Naive thymus-derived CD4-positive, alpha-beta T cell (primary cell): ENCODE measurements around the gene U2AF2. TPM values are rescaled to one million over a fixed set of nuclear protein-coding genes. Genes with fewer than 3 reads are reported as not detected.

Experiments
- ATAC-seq: fragments of 150-1000 bp; cut with Tn5 transposase; 2 replicates; pipeline ENCODE4 v1.10.0; 2021; ENCODE audit warnings: mild to moderate bottlenecking, moderate library complexity
- CTCF ChIA-PET: fragments of 350-600 bp; sonication (Branson Sonifier 250); formaldehyde crosslinking; loops from one replicate; lab custom pipeline; 2021; ENCODE audit warnings: antibody characterized with exemption; lab: Charles Lee
- POLR2A ChIA-PET: fragments of 350-600 bp; sonication (Branson Sonifier 250); formaldehyde crosslinking; loops from one replicate; lab custom pipeline; 2021; ENCODE audit warnings: antibody characterized with exemption, inconsistent platforms; lab: Charles Lee
- DNase-seq, 9 donors: peaks; one replicate each; pipeline versions ENCODE4 v3.0.0 to v3.0.0-alpha.2; 2020 to 2022; ENCODE audit warnings: mixed read lengths in 1 of 9
- H3K27ac ChIP-seq: one replicate; pipeline ENCODE4 v1.7.0; 2013; ENCODE audit warnings: mild to moderate bottlenecking, low read depth, low read length, moderate library complexity
- H3K27me3 ChIP-seq, 2 donors: one replicate each; pipeline ENCODE4 v1.7.0; 2013; ENCODE audit warnings: low read length in 2 of 2, mild to moderate bottlenecking in 2 of 2, moderate library complexity in 2 of 2; ENCODE audit not compliant: control insufficient read depth in 2 of 2, insufficient read depth in 2 of 2
- H3K36me3 ChIP-seq, 3 experiments: 1 replicate in 2 of 3; 2 replicates in 1 of 3; pipeline ENCODE4 v1.7.0; 2013; ENCODE audit warnings: low read length in 3 of 3, mild to moderate bottlenecking in 3 of 3, moderate library complexity in 1 of 3; ENCODE audit not compliant: insufficient read depth in 3 of 3, control insufficient read depth in 2 of 3
- H3K4me1 ChIP-seq, 2 donors: one replicate each; pipeline ENCODE4 v1.7.0; 2013; ENCODE audit warnings: low read length in 2 of 2, mild to moderate bottlenecking in 2 of 2, moderate library complexity in 1 of 2; ENCODE audit not compliant: control insufficient read depth in 2 of 2, insufficient read depth in 2 of 2
- H3K4me3 ChIP-seq: 2 replicates; pipeline ENCODE4 v1.7.0; 2013; ENCODE audit warnings: mild to moderate bottlenecking, low read length
- H3K9me3 ChIP-seq, 3 experiments: 1 replicate in 2 of 3; 2 replicates in 1 of 3; pipeline ENCODE4 v1.7.0; 2013; ENCODE audit warnings: low read length in 3 of 3; ENCODE audit not compliant: control insufficient read depth in 2 of 3
- H3K27ac Mint-ChIP-seq, 9 donors: one replicate each; pipeline ENCODE4 v1.8.0; 2020 to 2022; ENCODE audit warnings: mixed read lengths in 9 of 9, mild to moderate bottlenecking in 8 of 9, moderate library complexity in 5 of 9, inconsistent platforms in 2 of 9
- H3K27me3 Mint-ChIP-seq, 5 donors: one replicate each; pipeline ENCODE4 v1.8.0; 2021 to 2022; ENCODE audit warnings: mixed read lengths in 5 of 5, mild to moderate bottlenecking in 1 of 5
- H3K36me3 Mint-ChIP-seq, 5 donors: one replicate each; pipeline ENCODE4 v1.8.0; 2020 to 2022; ENCODE audit warnings: mixed read lengths in 5 of 5, mild to moderate bottlenecking in 3 of 5, inconsistent platforms in 1 of 5
- H3K4me1 Mint-ChIP-seq, 7 donors: one replicate each; pipeline ENCODE4 v1.8.0; 2020 to 2022; ENCODE audit warnings: mixed read lengths in 7 of 7, mild to moderate bottlenecking in 3 of 7, inconsistent platforms in 1 of 7
- H3K4me3 Mint-ChIP-seq, 10 donors: one replicate each; pipeline ENCODE4 v1.8.0; 2020 to 2022; ENCODE audit warnings: mild to moderate bottlenecking in 10 of 10, mixed read lengths in 10 of 10, moderate library complexity in 6 of 10, inconsistent platforms in 2 of 10
- H3K9me3 Mint-ChIP-seq, 11 donors: one replicate each; pipeline ENCODE4 v1.8.0; 2020 to 2022; ENCODE audit warnings: mixed read lengths in 11 of 11, mild to moderate bottlenecking in 4 of 11, inconsistent platforms in 1 of 11, moderate library complexity in 1 of 11
- intact Hi-C, 2 donors: fragments of 100-400 bp; cut with micrococcal nuclease; formaldehyde crosslinking; loops; one replicate each; pipeline ENCODE4 v1.15.1; 2023
- polyA plus RNA-seq, 2 donors: library from polyadenylated mRNA; unstranded; fragments of 300-500 nt; fragmentation: Illumina TruSeq; gene quantifications; one replicate each; pipeline ENCODE4 v1.2.3, GENCODE V29; 2021
- total RNA-seq, 6 experiments: library from RNA in 5 of 6; stranded (reverse) in 5 of 6; gene quantifications; 1 replicate in 5 of 6; 2 replicates in 1 of 6; pipeline ENCODE4 v1.2.3 and lab custom pipeline; 2021 to 2026

U2AF2 gene
- total and polyA plus RNA-seq, 7 experiments from 2014 or later, result 5.7 to 284 (median 256) TPM

DNA sequence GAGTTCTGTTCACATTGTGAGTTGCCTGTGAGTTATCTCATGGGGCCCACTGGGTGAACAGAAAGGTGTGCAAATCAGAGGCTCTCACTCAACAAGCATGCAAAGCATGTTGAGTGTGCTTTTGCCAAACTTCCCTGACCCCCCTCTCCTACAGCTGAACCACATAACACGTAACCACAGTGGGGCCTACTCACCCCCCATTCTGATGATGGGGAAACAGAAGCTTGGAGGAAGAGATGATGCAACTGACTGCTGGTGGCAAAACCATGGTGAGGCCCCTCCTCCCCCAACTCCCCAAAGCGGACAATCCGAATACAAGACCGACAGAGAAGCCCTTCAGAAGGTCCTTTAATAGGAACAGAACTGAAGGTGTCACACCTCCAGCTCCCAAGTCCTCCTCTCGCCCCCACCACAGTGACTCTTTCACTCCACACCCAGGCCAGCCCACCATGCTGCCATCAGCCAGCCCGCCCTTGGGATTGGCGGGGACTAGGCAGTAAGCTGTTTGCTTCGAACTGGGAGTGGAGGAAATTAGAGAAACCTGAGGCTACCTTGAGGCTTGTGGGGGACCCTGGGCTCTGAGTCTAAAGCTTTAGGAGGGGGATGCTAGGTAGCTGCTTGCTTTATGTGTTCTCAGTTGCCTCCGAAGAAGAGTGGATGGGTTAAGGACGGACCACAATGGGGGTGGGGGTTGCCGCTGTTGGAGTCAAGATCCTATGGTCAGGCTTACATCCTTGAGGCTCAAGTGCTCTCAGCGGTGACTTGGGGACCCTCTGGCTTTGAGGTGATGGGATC lies 34.2 kb upstream of the U2AF2 start:
- peak overlapping the region in 8 of 9 donors; percentile 21 to 83 (median 66) for H3K27ac Mint-ChIP-seq
- DNase-seq (peak in 4 of 9 donors; percentile 33 to 48 (median 40)), ATAC-seq (peak; percentile 10)
- POLR2A ChIA-PET, result interaction anchor here (0.5 to 2.0 kb wide), 6 partner anchors 14 to 452 kb away, joined by 3 to 8 read pairs (median 3); partner anchors contain the start of genes FIZ1 and ZNF865
- peaks cover 19 to 46% (median 40%) of the 10 kb centered on the region in 7 donors for H3K4me1 Mint-ChIP-seq
- Histone ChIP-seq H3K36me3 (peaks cover 0 to 25% (median 4%) of the 10 kb centered on the region in 3 experiments), H3K27ac (peak overlapping the region; percentile 38), H3K4me1 (peaks cover 11 to 30% of the 10 kb centered on the region in 2 donors), H3K9me3 (no peaks in the 10 kb centered on the region), H3K27me3 (no peaks in the 10 kb centered on the region), H3K4me3 (no peak overlapping the region)
- peaks cover 0 to 2% (median 0%) of the 10 kb centered on the region in 11 donors for H3K9me3 Mint-ChIP-seq
- peaks cover 0 to 13% (median 10%) of the 10 kb centered on the region in 5 donors for H3K36me3 Mint-ChIP-seq
- H3K27me3 Mint-ChIP-seq, result no peaks in the 10 kb centered on the region
- H3K4me3 Mint-ChIP-seq, result peak overlapping the region in 6 of 10 donors; percentile 26 to 72 (median 50)
- CTCF ChIA-PET, result interaction anchor here (1.2 to 1.3 kb wide), 2 partner anchors 12 to 15 kb away, joined by 4 to 5 read pairs; partner anchors contain the start of gene ZNF865
- intact Hi-C loops, result loop anchor here (10.0 kb wide), 2 partner anchors 456 to 1156 kb away; partner anchors contain the start of genes DNAAF3 (in 1 of the 2) and LENG9 (in 1 of the 2)

DNA sequence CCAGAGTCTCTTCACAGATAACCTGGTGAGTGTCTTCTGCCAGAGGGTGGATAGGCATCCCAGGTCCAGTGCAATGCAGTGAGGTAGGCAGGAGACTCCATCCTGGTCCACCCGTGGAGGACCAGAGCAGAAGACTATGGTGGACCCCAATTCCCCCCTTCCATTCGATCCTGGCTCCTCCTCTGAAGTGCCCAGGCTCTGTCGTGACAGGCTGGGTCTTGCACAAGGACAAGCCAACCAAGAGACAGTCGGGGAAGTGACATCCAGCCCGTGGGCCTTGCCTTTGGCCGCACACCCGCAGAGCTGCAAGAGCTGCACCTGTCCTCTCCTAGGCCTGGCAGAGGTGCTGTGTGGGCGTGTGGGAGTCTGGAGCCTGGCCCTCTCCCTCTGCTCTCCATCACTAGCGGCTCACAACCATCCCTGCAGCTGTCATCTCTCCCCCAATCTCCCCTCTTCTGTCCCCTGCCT lies 33.6 kb upstream of the U2AF2 start:
- H3K4me1 ChIP-seq, result peaks cover 17 to 37% of the 10 kb centered on the region in 2 donors
- peaks cover 0 to under 1% (median 0%) of the 10 kb centered on the region in 5 donors for H3K27me3 Mint-ChIP-seq
- CTCF ChIA-PET, result interaction anchor here (0.7 kb wide), 1 partner anchor 19 kb away, joined by 3 read pairs; no protein-coding TSS in a partner anchor
- peak overlapping the region in 1 of 10 donors; percentile 4 for H3K4me3 Mint-ChIP-seq
- H3K9me3 Mint-ChIP-seq, result peaks cover 0 to 2% (median 0%) of the 10 kb centered on the region in 11 donors
- no peaks in the 10 kb centered on the region for H3K27me3 ChIP-seq
- no peaks in the 10 kb centered on the region for H3K9me3 ChIP-seq
- H3K4me3 ChIP-seq, result no peak overlapping the region
- intact Hi-C loops, result loop anchor here (10.0 kb wide), 2 partner anchors 456 to 1156 kb away; partner anchors contain the start of genes DNAAF3 (in 1 of the 2) and LENG9 (in 1 of the 2)
- H3K36me3 Mint-ChIP-seq, result peaks cover 0 to 13% (median 10%) of the 10 kb centered on the region in 5 donors
- peaks cover 23 to 52% (median 45%) of the 10 kb centered on the region in 7 donors for H3K4me1 Mint-ChIP-seq
- ATAC-seq (no peak), DNase-seq (no peak)
- no peak overlapping the region for H3K27ac ChIP-seq
- peaks cover 0 to 20% (median 4%) of the 10 kb centered on the region in 3 experiments for H3K36me3 ChIP-seq
- POLR2A ChIA-PET, result interaction anchor here (0.6 to 2.0 kb wide), 3 partner anchors 15 to 365 kb away, joined by 3 to 8 read pairs (median 6); partner anchors contain the start of genes FIZ1 and ZNF865
- H3K27ac Mint-ChIP-seq, result peak overlapping the region in 3 of 9 donors; percentile 21 to 83 (median 36)

DNA sequence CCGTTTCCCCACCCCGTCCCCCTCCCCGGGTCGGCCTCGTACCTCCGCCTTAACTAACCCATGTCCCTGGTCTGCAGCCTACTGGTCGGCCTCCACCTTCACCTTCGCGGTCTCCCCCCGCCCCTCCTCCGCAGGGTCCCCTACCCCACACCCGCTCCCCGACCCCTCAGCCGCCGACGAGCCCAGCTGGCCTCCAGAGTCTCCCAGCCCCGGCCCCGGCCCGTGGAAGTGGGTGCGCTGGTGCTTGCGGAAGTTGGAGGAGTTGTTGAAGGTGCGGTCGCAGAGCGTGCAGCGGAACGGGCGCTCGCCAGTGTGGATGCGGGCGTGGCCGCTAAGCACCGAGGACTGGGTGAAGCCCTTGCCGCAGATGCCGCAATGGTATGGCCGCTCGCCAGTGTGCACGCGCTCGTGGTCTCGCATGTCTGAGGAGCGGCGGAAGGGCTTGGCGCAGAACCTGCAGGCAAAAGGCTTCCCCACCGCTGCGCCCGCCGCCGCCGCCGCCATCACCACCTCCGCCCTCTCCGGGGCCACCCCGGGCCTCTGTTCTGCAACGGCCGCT lies 33.1 kb upstream of the U2AF2 start:
- H3K36me3 ChIP-seq, result peaks cover 0 to 15% (median 4%) of the 10 kb centered on the region in 3 experiments
- DNase-seq, result no peak
- Mint-ChIP-seq H3K27ac (no peak overlapping the region), H3K4me3 (no peak overlapping the region), H3K9me3 (peaks cover 0 to 2% (median 0%) of the 10 kb centered on the region in 11 donors), H3K36me3 (peaks cover 0 to 11% (median 9%) of the 10 kb centered on the region in 5 donors), H3K27me3 (peaks cover 0 to 2% (median 0%) of the 10 kb centered on the region in 5 donors), H3K4me1 (peaks cover 28 to 57% (median 50%) of the 10 kb centered on the region in 7 donors)
- no peaks in the 10 kb centered on the region for H3K27me3 ChIP-seq
- no peaks in the 10 kb centered on the region for H3K9me3 ChIP-seq
- POLR2A ChIA-PET, result interaction anchor here (6.3 kb wide), 1 partner anchor 15 kb away, joined by 76 read pairs; the partner anchor contains the start of gene ZNF865
- CTCF ChIA-PET, result interaction anchor here (0.7 to 0.9 kb wide), 2 partner anchors 9 to 19 kb away, joined by 3 to 7 read pairs; no protein-coding TSS in a partner anchor
- no peak overlapping the region for H3K4me3 ChIP-seq
- intact Hi-C loops, result loop anchor here (10.0 kb wide), 2 partner anchors 457 to 1157 kb away; partner anchors contain the start of genes DNAAF3 (in 1 of the 2) and LENG9 (in 1 of the 2)
- ATAC-seq, result no peak
- peaks cover 22 to 41% of the 10 kb centered on the region in 2 donors for H3K4me1 ChIP-seq
- H3K27ac ChIP-seq, result no peak overlapping the region

DNA sequence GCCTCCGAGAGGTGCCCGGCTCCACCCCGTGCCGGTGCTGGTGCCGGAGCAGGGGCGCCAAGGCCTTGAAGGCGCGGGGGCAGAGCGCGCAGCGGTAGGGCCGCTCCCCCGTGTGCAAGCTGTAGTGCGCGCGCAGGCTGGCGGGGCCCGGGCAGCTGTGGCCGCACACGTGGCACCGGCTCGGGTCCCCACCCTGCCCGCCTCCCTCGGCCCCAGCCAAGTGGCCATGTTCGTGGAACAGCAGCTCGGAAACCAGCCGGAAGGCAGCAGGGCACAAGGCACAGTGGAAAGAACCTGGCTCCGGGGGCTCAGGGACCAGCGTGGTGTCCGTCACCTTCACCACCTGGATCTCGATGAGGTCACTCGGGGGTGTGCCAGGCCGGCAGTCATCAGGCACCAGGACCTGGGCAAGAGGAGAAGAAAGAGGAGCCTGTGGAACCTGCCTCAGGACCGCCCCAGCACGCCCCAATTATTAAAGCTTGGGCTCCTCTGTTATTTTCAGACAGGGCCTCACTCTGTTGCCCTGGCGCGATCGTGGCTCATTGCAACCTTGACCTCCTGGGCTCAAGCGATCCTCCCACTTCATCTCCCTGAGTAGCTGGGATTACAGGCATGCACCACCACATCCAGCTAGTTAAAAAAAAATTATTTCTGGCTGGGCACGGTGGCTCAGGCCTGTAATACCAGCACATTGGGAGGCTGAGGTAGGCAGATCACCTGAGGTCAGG lies 32.4 kb upstream of the U2AF2 start:
- Histone ChIP-seq H3K4me1 (peaks cover 27 to 46% of the 10 kb centered on the region in 2 donors), H3K9me3 (no peaks in the 10 kb centered on the region), H3K27ac (no peak overlapping the region), H3K36me3 (peaks cover 0 to 11% (median 1%) of the 10 kb centered on the region in 3 experiments), H3K27me3 (no peaks in the 10 kb centered on the region), H3K4me3 (no peak overlapping the region)
- CTCF ChIA-PET, result interaction anchor here (0.9 to 3.0 kb wide), 3 partner anchors 8 to 16 kb away, joined by 7 to 8 read pairs (median 8); partner anchors contain the start of gene ZNF865
- Mint-ChIP-seq H3K27me3 (peaks cover 0 to 8% (median 0%) of the 10 kb centered on the region in 5 donors), H3K4me1 (peaks cover 31 to 61% (median 56%) of the 10 kb centered on the region in 7 donors), H3K36me3 (peaks cover 0 to 10% (median 6%) of the 10 kb centered on the region in 5 donors), H3K4me3 (peak overlapping the region in 1 of 10 donors; percentile 34), H3K27ac (no peak overlapping the region), H3K9me3 (peaks cover 0 to 2% (median 0%) of the 10 kb centered on the region in 11 donors)
- ATAC-seq (no peak), DNase-seq (no peak)
- intact Hi-C loops, result loop anchor here (10.0 kb wide), 2 partner anchors 458 to 1158 kb away; partner anchors contain the start of genes DNAAF3 (in 1 of the 2) and LENG9 (in 1 of the 2)
- POLR2A ChIA-PET, result interaction anchor here (2.2 to 6.9 kb wide), 3 partner anchors 14 to 20 kb away, joined by 12 to 98 read pairs (median 76); partner anchors contain the start of genes ZNF580, ZNF581 and ZNF865

DNA sequence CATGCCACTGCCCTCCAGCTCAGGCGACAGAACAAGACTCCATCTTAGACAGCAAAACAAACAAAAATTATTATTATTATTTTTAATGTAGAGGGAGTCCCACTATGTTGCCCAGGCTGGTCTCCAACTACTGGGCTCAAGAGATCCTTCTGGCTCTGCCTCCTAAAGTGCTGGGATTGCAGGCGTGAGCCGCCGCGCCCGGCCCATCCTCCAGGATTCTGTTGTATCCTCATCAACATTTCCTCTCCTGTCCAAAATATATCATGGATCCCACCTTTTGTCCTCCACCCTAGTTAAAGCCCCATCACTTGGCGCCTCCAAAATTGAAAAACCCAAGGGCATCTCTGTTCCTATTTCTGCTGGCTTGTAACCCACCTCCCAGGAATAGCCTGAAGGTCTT lies 31.7 kb upstream of the U2AF2 start:
- Histone ChIP-seq H3K4me3 (no peak overlapping the region), H3K9me3 (no peaks in the 10 kb centered on the region), H3K36me3 (peaks cover 0 to 7% (median 0%) of the 10 kb centered on the region in 3 experiments), H3K4me1 (peaks cover 27 to 46% of the 10 kb centered on the region in 2 donors), H3K27me3 (no peaks in the 10 kb centered on the region), H3K27ac (peak overlapping the region; percentile 100)
- H3K27ac Mint-ChIP-seq, result peak overlapping the region in 7 of 9 donors; percentile 89 to 99 (median 97)
- ATAC-seq (no peak), DNase-seq (no peak)
- CTCF ChIA-PET, result interaction anchor here (1.6 to 3.0 kb wide), 2 partner anchors 10 to 17 kb away, joined by 8 read pairs; partner anchors contain the start of gene ZNF865
- peaks cover 0 to 10% (median 5%) of the 10 kb centered on the region in 5 donors for H3K36me3 Mint-ChIP-seq
- POLR2A ChIA-PET, result interaction anchor here (0.7 to 6.9 kb wide), 5 partner anchors 13 to 31 kb away, joined by 3 to 98 read pairs (median 12); partner anchors contain the start of genes U2AF2, ZNF580, ZNF581 and ZNF865
- peak overlapping the region in 5 of 10 donors; percentile 14 to 92 (median 42) for H3K4me3 Mint-ChIP-seq
- peaks cover 31 to 65% (median 59%) of the 10 kb centered on the region in 7 donors for H3K4me1 Mint-ChIP-seq
- peaks cover 0 to 11% (median 0%) of the 10 kb centered on the region in 5 donors for H3K27me3 Mint-ChIP-seq
- intact Hi-C loops, result loop anchor here (10.0 kb wide), 2 partner anchors 458 to 1158 kb away; partner anchors contain the start of genes DNAAF3 (in 1 of the 2) and LENG9 (in 1 of the 2)
- H3K9me3 Mint-ChIP-seq, result peaks cover 0 to 2% (median 0%) of the 10 kb centered on the region in 11 donors
